ENCODE data around the gene NUBPL. TPM values are rescaled to one million over a fixed set of nuclear protein-coding genes. Genes with fewer than 3 reads are reported as not detected.

Gene NUBPL
- total and polyA plus RNA-seq, 10 donors: 4.1 to 28.2 (median 13.9) TPM

DNA sequence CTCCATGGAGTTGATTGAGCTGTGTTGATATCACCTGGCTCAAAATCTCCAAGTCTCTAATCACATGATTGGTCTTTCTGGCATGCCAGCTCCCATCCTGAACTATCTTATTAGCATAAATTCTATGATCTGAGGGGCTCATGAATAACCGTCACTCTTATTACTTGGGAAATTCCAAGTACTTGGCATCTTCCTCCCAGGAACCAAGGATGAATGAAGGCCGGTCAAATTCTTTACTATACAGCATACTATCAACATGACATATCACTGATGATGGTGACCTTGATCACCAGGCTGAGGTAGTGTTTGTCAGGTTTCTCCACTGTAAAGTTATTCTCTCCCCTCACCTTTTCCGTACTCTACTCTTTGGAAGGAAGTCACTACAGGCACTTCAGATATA lies 16.4 kb upstream of the NUBPL start:
- H3K4me1 ChIP-seq: no peaks in the 10 kb centered on the region
- H3K27ac ChIP-seq: no peak overlapping the region
- no peak overlapping the region for H3K4me3 ChIP-seq
- H3K36me3 ChIP-seq: no peaks in the 10 kb centered on the region
- H3K27me3 ChIP-seq (replicated peaks in 1 of 7): no peaks in the 10 kb centered on the region
- intact Hi-C loops (cut with DNase I; ENCODE audit: low total_unique reads): no loop called here
- WGBS, 5 donors: 76 to 89% (median 86%) methylated on average over 3 of the region's 3 CpGs
- no peaks in the 10 kb centered on the region for H3K9me3 ChIP-seq
- DNase-seq: no peak
- TF ChIP-seq POLR2A (IDR thresholded peaks at IDR 0.05) (no peak), POLR2AphosphoS5 (IDR thresholded peaks at IDR 0.05) (no peak), CTCF (IDR thresholded peaks at IDR 0.05 in 8 of 11, conservative IDR thresholded peaks at IDR 0.05 in 3 of 11) (no peak)

DNA sequence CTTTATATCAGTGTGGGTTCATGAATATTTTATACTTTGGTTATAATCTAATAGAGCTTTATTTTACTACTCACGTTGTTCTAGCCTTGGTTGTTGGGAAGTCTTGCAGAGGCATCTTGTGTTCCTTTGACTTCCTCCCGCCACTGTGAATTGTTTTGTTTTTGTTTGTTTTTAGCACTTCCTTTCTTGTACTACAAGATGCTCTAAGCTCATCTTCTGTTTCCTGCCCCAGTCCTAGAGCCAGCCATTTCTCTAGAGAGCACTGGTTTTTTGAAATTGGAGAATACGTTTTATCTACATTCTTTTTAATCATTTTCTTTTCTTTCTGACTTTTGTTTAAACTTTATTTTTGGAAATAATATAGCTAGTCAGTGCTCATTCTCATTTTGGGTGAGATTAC lies 15.9 kb upstream of the NUBPL start:
- WGBS, 5 donors: 35 to 72% (median 48%) methylated on average over 3 of the region's 3 CpGs

DNA sequence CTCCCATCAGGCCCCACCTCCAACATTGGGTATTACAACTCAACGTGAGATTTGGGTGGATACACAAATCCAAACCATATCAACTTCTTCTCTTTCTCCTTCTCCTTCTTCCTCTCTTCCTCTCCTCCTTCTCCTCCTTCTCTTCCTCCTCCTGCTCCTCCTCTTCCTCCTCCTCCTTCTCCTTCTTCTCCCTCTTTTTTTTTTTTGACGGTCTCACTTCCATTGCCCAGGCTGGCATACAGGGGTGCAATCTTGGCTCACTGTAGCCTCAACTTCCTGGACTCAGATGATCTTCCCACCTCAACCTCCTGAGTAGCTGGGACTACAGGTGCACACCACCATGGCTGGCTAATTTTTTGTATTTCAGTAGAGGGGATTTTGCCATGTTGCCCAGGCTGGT lies 11.4 kb upstream of the NUBPL start:
- no peak for TF ChIP-seq CTCF (IDR thresholded peaks at IDR 0.05 in 8 of 11, conservative IDR thresholded peaks at IDR 0.05 in 3 of 11)
- no peak for TF ChIP-seq POLR2AphosphoS5 (IDR thresholded peaks at IDR 0.05)
- TF ChIP-seq POLR2A (IDR thresholded peaks at IDR 0.05): no peak
- peaks cover 0 to 8% (median 0%) of the 10 kb centered on the region in 7 donors for H3K27me3 ChIP-seq (replicated peaks in 1 of 7)
- 75 to 92% (median 80%) methylated on average over 2 of the region's 2 CpGs for WGBS, 5 donors
- intact Hi-C loops (cut with DNase I; ENCODE audit: low total_unique reads): no loop called here
- no peak overlapping the region for H3K27ac ChIP-seq
- H3K4me3 ChIP-seq: no peak overlapping the region
- no peaks in the 10 kb centered on the region for H3K36me3 ChIP-seq
- no peaks in the 10 kb centered on the region for H3K4me1 ChIP-seq
- DNase-seq: no peak
- H3K9me3 ChIP-seq: no peaks in the 10 kb centered on the region

More for the DNA sequence above, 15.9 kb upstream of the NUBPL start:
- H3K4me1 ChIP-seq: no peaks in the 10 kb centered on the region
- no peaks in the 10 kb centered on the region for H3K27me3 ChIP-seq (replicated peaks in 1 of 7)
- no peaks in the 10 kb centered on the region for H3K9me3 ChIP-seq
- no peak for DNase-seq
- TF ChIP-seq CTCF (IDR thresholded peaks at IDR 0.05 in 8 of 11, conservative IDR thresholded peaks at IDR 0.05 in 3 of 11) (no peak), POLR2AphosphoS5 (IDR thresholded peaks at IDR 0.05) (no peak)
- no peak overlapping the region for H3K4me3 ChIP-seq
- H3K36me3 ChIP-seq: no peaks in the 10 kb centered on the region
- no peak overlapping the region for H3K27ac ChIP-seq
- intact Hi-C loops (cut with DNase I; ENCODE audit: low total_unique reads): no loop called here

DNA sequence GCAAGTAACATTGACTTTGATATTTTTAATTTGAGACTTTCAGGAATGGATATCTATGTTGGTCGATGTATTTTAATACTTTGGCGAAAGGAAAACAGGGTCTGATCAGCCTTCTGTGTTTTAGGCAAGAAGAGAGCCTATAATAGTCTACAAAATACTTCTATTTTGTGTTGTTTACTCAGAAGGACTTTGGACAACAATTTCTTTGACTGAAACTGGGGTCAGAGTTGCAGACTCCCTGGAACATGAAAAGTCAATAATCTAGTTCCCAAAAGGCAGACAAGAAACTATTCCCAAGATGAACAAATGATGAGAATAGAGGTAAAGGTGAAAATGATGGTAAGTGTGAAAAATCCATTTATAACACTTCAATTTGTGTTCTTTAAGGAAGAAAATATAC lies 10.6 kb upstream of the NUBPL start:
- TF ChIP-seq POLR2A (IDR thresholded peaks at IDR 0.05) (no peak), POLR2AphosphoS5 (IDR thresholded peaks at IDR 0.05) (no peak), CTCF (IDR thresholded peaks at IDR 0.05 in 8 of 11, conservative IDR thresholded peaks at IDR 0.05 in 3 of 11) (no peak)
- Histone ChIP-seq H3K36me3 (no peaks in the 10 kb centered on the region), H3K4me3 (no peak overlapping the region), H3K9me3 (no peaks in the 10 kb centered on the region), H3K4me1 (no peaks in the 10 kb centered on the region), H3K27me3 (replicated peaks in 1 of 7) (peaks cover 0 to 8% (median 0%) of the 10 kb centered on the region in 7 donors), H3K27ac (no peak overlapping the region)
- WGBS, 5 donors: 77 to 86% (median 82%) methylated on average over 2 of the region's 2 CpGs
- intact Hi-C loops (cut with DNase I; ENCODE audit: low total_unique reads): no loop called here
- no peak for DNase-seq
